MM.1S (cell line): ENCODE data around the gene C1QC.

Experiments used
- CTCF ChIP-seq: fragments of 300-600 bp; sonication (generic); IDR thresholded peaks from 2 replicates; pipeline ENCODE4 v1.5.1; 2016; ENCODE audit warnings: antibody characterized with exemption, low read length, mixed read lengths
- EZH2phosphoT487 ChIP-seq: fragments of 300-600 bp; sonication (generic); IDR thresholded peaks from 2 replicates; pipeline ENCODE4 v1.6.1; 2018; ENCODE audit warnings: antibody characterized with exemption, low read length

DNA sequence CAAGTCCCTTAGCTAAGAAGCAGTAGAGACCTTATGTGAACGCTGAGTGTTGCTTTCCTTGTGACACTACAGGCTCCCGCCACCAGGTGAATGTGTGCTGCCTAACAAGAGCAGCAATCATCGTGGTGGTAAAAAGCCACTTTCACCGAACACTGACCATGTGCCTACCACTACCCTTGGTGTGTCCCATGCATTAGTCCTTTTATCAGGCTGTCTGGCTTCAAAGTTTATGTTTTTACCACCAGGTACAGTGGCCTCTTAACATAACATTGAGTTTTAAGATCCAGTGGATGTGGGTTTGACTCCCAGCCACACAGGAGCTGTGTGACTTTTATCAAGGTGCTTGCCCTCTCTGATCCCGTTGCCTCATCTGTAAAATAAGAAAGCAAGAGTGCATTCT lies 11.3 kb downstream of the C1QC start:
- TF ChIP-seq CTCF (no peak), EZH2phosphoT487 (no peak)
